ENCODE measurements around the gene CUL9. TPM values are rescaled to one million over a fixed set of nuclear protein-coding genes. Genes with fewer than 3 reads are reported as not detected.

The CUL9 gene
- total RNA-seq, 4 donors from 2014 or later: 26.2 to 50.9 (median 32.5) TPM

DNA sequence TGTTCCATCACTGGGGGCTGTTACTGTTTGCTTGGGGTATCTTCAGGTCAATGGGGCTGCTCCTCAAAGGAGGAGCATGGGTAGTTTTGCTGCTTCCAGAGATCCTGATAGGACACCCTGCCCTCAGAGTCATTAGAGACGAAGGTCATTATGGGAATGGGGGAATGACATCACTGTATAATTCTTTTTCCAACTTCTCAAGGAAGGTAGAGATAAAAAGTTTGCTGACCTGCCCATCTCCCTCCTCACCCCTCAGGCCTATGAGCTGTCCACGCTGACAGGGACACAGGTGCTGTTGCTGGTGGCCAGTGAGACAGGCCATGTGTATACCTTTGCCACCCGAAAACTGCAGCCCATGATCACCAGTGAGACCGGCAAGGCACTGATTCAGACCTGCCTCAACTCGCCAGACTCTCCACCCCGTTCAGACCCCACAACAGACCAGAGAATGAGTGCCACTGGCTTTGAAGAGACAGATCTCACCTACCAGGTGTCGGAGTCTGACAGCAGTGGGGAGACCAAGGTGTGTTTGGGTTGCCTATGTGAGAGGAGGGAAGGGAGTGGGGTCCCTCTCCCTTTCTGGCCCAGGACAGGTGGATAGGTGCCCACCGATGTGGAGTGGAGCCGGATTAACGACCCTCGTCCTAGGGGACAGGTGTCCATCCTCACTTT, 8.3 kb upstream of the CUL9 start:
- DNase-seq: no peak
- TF ChIP-seq, protein P1, sequence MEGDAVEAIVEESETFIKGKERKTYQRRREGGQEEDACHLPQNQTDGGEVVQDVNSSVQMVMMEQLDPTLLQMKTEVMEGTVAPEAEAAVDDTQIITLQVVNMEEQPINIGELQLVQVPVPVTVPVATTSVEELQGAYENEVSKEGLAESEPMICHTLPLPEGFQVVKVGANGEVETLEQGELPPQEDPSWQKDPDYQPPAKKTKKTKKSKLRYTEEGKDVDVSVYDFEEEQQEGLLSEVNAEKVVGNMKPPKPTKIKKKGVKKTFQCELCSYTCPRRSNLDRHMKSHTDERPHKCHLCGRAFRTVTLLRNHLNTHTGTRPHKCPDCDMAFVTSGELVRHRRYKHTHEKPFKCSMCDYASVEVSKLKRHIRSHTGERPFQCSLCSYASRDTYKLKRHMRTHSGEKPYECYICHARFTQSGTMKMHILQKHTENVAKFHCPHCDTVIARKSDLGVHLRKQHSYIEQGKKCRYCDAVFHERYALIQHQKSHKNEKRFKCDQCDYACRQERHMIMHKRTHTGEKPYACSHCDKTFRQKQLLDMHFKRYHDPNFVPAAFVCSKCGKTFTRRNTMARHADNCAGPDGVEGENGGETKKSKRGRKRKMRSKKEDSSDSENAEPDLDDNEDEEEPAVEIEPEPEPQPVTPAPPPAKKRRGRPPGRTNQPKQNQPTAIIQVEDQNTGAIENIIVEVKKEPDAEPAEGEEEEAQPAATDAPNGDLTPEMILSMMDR (IDR thresholded peaks at IDR 0.05): no peak
- no peak for TF ChIP-seq POLR2A (IDR thresholded peaks at IDR 0.05)
- H3K4me1 ChIP-seq: peaks cover 28 to 54% (median 29%) of the 10 kb centered on the region in 3 donors
- H3K27ac ChIP-seq: peak overlapping the region; percentile 93 to 99 (median 99)
- H3K27me3 ChIP-seq: no peaks in the 10 kb centered on the region
- H3K36me3 ChIP-seq: peaks cover 0 to 39% (median 18%) of the 10 kb centered on the region in 3 donors
- intact Hi-C loops (cut with DNase I): no loop called here
- no peaks in the 10 kb centered on the region for H3K9me3 ChIP-seq
- peak overlapping the region; percentile 76 to 99 (median 98) for H3K4me3 ChIP-seq
- 27 to 46% methylated on average over 5 to 7 of the region's 11 CpGs for WGBS, 2 donors

DNA sequence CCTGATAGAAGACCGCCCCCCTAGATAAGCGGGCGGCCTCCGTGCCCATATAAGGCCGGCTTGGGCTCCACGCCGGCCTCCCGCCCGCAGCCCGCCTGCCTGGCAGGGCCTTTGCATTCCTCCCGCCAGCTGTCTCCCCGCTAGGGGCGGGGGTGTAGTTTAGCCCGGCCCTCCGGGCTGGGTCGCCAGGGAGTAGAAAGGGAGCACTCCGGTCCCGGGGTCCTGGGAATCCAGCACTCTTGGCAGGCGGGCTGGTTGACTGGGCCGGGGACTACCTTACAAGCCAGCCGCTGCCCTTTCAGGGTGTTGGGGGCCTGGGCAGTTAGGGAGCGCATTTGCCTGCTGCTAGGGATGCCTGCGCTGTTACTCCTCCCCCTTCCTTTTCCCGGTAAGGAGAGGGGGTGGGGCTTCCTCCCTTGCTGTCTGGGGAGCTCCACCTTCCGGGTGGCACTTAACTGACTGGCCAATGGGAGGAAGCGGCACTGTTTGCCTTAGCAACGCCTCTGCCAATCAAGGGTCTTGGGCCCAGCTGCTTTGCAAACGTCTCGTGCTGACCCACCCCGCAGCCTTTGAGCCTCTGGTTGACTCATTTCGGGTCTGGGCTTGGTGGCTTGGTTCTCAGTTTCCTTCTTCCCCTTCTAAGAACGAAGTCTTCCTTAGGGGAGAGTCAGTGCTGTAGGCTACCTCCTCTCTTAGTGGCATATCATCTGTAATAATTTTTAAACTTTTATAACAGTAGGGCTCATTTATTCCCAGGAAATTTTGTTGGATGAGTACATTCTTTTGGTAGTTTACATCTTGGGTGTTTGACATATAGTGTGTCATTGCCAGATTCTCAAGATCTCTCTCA, 7.5 kb upstream of the CUL9 start:
- intact Hi-C loops (cut with DNase I): no loop called here
- Histone ChIP-seq H3K9me3 (no peaks in the 10 kb centered on the region), H3K4me3 (peak overlapping the region; percentile 29 to 98 (median 87)), H3K4me1 (peaks cover 28 to 54% (median 29%) of the 10 kb centered on the region in 3 donors), H3K27me3 (no peaks in the 10 kb centered on the region), H3K36me3 (peaks cover 7 to 46% (median 25%) of the 10 kb centered on the region in 3 donors), H3K27ac (peak overlapping the region; percentile 93 to 99 (median 99))
- 0% methylated on average over 8 to 10 of the region's 32 CpGs for WGBS, 2 donors
- peak; percentile 96 for DNase-seq
- TF ChIP-seq, protein P1 (IDR thresholded peaks at IDR 0.05): peak in 5 of 6 experiments; percentile 26 to 54 (median 34)
- TF ChIP-seq POLR2A (IDR thresholded peaks at IDR 0.05): peak in 3 of 4 donors; percentile 33 to 84 (median 72)

DNA sequence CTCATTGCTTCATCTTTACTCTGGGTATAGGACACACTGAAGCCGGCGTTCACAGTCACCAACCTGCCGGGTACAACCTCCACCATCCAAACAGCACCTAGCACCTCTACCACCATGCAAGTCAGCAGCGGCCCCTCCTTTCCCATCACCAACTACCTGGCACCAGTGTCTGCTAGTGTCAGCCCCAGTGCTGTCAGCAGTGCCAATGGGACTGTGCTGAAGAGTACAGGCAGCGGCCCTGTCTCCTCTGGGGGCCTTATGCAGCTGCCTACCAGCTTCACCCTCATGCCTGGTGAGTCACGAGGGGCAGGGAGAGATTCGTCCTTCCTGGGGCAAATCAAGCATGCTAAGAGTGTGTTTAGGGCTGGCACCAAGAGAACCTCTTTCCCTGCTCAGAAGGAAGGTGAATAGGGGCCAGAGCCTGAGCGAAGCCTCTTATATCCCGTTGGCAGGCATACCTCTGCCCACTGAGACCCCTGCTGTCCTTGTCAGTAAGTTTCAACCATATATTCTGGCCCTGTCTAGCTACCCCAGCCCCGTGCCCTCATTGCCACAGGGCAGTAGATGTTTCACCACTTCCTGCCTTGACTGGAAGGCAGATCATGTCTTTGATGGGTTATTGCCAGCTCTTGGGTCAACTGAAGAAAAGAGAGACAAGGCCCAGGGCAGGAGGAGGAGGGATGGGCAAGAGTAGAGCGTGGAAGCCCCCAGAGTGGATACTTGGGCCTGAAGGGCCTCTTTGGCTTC, 6.1 kb upstream of the CUL9 start:
- Histone ChIP-seq H3K4me3 (no peak overlapping the region), H3K27ac (peak overlapping the region; percentile 93 to 99 (median 99)), H3K9me3 (no peaks in the 10 kb centered on the region), H3K36me3 (peaks cover 8 to 60% (median 27%) of the 10 kb centered on the region in 3 donors), H3K27me3 (no peaks in the 10 kb centered on the region), H3K4me1 (peaks cover 25 to 44% (median 28%) of the 10 kb centered on the region in 3 donors)
- DNase-seq: no peak
- TF ChIP-seq, protein P1 (IDR thresholded peaks at IDR 0.05): no peak
- no peak for TF ChIP-seq POLR2A (IDR thresholded peaks at IDR 0.05)
- 67 to 83% methylated on average over 9 of the region's 11 CpGs for WGBS, 2 donors
- intact Hi-C loops (cut with DNase I): no loop called here

DNA sequence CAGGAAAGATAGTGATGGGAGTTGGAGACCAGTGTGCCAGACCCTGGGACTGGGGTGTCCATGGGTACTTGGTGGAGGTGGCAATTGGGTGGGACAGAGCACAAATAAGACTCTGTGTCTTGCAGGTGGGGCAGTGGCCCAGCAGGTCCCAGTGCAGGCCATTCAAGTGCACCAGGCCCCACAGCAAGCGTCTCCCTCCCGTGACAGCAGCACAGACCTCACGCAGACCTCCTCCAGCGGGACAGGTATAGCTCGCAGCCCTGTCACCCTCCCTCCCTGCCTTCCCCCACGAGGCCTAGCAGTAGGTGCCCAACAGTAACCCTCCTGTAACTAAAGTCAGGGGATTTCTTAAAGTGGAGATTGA, 5.6 kb upstream of the CUL9 start:
- Histone ChIP-seq H3K27ac (peak overlapping the region in 3 of 4 donors; percentile 24 to 99 (median 93)), H3K4me1 (peaks cover 28 to 49% (median 29%) of the 10 kb centered on the region in 3 donors), H3K27me3 (no peaks in the 10 kb centered on the region), H3K4me3 (no peak overlapping the region), H3K36me3 (peaks cover 8 to 61% (median 27%) of the 10 kb centered on the region in 3 donors), H3K9me3 (no peaks in the 10 kb centered on the region)
- DNase-seq: no peak
- intact Hi-C loops (cut with DNase I): no loop called here
- WGBS, 2 donors: 70% methylated on average over 2 of the region's 6 CpGs; no CpG with 5 or more reads in 1 of the 2 donors
- TF ChIP-seq, protein P1 (IDR thresholded peaks at IDR 0.05): no peak
- TF ChIP-seq POLR2A (IDR thresholded peaks at IDR 0.05): no peak

All from esophagus squamous epithelium (tissue), 5 donors.